NCI-H774 (cell line): ENCODE data around the gene LYSMD4.
"Not testable (repeated sequence)": the region's sequence is repeated elsewhere in the genome, so short reads cannot be mapped to it uniquely, and the experiment has no call there.

Experiments
- DNase-seq: peaks from one replicate; lab custom pipeline; 2025; lab: John Stamatoyannopoulos, UW

LYSMD4 gene

DNA sequence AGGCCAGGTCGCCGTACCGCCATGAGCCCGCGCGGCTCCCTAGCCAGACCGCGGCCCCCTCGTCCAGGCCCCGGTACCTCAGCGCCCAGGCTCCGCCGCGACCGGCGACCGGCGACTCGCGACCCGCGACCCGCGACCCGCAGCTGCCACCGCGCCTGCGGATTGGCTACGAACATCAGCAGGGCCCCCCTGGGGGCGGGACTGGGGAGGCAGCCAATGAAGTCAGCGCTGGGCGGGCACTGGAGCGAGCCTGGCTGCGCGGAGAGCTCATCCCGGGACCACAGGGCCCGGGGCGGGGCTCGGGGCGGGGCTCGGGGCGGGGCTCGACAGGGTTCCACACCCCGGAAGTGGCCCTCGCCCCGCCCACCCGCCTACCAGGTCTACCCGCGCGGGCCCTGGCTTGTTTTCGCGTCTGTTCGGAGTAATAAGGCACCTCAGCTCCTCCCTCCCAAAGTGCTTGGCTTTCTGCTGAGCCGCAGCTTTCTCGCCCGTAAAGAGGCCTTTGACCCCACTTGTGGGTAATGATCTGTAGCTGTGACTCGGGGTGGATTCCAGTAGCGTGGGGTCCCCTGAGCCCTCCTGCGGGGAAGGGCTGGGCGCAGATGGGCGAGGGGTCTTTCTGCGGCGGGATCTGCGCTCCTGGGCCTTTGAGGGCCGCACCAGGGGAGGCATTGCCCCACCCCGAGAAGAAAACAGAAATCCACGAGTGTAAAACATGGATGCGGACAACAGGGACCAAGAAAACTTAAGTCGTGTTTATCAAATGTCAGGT, at the start of gene LYSMD4:
Gene LYSMD4, minus strand, starts transcription at position 170 of the 772 bp plus-strand sequence. CDS start 1,438 bp downstream, outside the sequence.
- peak; percentile 91 for DNase-seq

DNA sequence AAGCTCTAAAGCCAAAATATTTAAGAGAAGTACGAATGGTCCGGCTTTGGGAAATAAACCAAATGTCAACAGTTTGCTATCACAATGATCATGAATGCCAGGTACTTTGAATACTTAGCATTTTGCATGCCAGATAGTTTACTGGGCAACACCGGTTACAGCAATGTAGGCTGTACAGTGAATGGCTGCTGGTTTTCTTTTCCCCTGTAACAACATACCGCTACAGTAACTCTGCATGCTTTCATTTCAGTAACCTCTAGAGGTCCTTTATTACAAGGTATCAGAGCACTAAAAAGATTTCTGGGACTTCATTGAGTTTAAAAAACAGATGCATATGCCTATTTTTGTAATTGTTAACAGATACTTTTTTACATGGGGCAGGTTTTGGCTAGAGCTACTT, 48.8 kb upstream of the LYSMD4 start:
- DNase-seq, result not testable (repeated sequence)

DNA sequence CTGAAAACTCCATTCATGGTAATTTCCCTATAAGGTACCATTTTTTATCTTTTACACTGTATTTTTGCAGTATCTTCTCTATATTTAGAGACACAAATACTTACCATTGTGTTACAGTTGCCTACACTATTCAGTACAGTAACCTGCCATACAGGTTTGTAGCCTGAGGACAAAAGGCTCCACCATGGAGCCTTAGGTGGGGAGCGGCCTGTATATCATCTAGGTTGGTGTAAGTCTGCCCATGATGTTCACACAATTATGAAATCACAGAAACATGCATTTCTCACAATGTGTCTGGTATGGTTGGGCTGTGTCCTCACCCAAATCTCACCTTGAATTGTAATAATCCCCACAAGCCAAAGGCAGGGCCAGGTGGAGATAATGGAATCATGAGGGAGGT, 43.9 kb upstream of the LYSMD4 start:
- no peak for DNase-seq

DNA sequence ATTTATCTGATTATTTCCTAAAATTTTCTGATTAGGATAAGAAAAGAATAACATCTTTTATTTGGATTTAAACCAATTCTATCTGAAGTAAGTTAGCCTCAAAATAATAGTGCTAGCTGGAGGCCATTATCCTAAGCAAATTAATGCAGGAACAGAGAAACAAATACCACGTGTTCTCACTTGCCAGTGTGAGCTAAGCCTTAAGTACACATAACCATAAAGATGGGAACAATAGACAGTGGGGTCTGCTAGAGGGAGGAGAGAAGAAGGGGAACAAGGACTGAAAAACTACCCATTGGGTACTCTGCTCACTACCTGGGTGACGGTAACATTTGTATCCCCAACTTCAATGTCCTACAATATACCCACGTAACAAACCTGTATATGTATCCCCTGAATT, 31.3 kb upstream of the LYSMD4 start:
- DNase-seq, result no peak

DNA sequence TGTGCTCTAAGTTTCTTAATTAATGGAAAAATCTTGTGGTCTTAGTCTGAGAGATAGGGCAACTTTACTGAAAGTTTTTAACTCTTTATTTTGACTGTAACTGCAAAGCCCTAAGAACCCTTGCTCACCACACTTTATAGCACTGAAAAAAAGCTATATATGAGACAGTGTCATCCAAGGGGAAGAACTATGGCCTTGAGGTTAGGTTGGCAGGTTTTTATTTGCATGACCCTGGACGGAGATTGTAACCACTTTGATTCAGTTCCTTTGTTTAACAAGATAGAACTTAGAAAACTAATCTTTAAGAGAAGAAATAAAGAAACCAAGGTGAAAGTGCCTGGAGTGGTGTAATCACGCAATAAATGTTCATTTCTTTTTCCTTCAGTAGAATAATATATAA, 30.6 kb upstream of the LYSMD4 start:
- no peak for DNase-seq

DNA sequence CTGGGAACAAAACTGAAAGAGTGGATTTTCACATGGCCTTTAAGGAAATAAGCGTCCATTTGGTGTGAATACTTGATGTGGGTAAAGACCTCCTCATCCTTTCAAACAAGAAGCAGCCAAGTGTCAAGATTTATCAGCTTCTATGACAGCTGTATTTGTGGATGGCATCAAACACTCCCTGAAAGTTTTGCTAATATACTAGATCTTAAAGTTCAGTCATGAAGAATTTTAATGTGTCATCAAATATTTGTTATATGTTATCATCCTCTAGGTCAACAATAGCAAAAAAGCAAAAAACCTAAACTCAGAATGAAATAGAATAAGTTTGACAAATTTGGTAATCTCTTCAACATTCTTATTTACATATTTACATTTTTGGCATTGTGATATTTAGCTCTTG, 29.1 kb upstream of the LYSMD4 start:
- no peak for DNase-seq

DNA sequence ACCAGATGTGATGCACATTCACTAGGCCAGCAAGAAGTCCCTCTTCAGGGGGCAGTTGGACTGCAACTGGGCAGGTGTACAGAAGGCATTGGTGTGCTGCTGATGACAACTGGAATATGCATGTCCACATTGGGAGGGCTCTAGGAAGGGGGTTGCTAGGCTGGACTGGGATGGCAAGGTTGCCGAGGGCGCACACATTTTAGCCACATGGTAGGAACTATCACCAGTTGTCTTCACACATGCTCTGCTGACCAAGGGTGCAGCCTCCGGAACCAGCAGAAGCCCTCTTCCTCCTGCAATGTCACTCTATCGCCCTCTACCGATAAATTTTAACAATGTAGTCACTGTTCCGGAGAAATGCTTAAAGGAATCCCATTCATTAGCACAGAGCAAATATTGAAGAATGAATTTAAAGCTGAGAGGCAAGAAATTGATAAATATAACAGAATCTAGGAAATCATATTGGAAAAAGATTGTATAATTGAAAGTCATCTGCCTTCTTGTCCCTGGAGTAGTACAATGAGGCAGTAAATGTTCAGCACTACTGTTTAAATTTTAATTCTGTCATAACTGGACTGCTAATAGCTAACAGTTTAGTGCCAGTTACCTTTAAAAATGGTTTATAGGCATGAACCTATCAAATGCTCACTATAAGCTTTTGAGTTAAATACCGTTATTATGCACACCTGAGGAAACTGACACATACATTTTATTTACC, 22.6 kb upstream of the LYSMD4 start:
- DNase-seq, result peak; percentile 58

DNA sequence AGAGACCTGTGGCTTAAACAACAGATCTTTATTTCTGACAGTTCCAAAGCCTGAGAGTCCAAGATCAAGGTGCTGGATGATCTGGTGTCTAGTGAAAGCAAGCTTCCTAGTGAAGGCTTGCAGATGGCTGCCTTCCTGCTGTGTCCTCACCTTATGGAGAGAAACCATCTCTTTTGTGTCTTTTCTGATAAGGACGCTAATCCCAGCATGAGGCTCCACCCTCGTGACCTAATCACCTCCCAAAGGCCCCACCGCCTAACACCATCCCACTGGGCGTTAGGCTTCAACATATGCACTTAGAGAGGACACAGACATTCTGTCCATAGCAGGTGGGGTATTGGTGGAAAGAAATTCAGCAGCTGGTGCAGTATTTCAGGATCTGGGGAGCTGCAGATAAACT, 19.8 kb upstream of the LYSMD4 start:
- no peak for DNase-seq

DNA sequence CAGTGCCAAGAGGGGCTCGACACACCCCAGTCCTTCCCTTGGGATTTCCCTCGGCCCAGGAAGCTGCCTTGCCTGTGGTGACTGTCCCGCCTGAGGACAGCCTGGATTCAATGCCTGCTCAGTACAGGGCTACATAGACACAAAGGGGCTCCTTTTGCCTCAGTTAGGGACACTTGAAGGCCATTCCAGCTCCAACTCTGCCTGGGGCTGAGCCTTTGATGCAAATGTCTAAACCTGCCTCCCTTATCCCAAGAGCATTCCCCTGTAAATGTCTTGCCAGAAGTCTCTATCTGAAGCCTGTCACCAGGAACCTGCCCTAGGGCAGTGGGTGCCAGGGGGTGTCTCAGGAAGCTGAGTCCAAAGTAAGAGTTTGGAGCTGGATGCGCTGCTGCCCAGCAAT, 19.3 kb upstream of the LYSMD4 start:
- DNase-seq, result no peak

DNA sequence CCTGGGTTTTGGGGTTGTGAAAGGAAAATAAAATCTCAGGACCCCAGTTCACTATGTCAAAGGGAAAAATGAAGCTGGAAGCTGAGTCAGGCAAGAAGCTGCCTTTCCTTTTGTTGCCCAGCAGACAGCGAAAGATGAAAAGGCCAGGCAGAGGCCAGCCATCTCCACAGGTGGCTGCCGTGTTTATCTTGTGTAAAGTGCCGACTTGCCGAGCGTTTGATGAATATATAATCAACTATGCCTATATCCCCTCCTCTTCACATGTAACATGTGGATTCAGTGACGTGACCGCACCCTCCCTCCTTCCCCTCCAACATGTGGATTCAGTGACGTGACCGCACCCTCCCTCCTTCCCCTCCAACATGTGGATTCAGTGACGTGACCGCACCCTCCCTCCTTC, 17.1 kb upstream of the LYSMD4 start:
- DNase-seq, result not testable (repeated sequence)

DNA sequence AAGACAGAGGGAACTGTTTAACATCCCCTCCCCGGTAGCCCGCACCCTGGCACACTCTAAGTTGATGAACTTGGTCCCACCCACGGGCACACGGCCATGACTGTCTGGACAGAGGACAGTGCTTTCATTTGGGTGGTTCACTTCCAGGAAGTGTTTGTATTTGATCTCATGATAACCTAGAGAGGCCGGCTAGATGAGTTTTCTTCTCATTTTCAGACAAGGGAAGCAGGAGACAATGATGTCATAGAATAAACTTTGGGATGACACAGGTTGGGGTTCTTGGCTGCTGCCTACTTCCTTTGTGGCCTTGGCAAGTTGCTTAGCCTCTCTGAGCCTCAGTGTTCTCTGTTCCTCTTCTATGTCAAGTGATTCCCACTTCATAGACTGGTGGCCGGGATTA, 16.1 kb upstream of the LYSMD4 start:
- no peak for DNase-seq

DNA sequence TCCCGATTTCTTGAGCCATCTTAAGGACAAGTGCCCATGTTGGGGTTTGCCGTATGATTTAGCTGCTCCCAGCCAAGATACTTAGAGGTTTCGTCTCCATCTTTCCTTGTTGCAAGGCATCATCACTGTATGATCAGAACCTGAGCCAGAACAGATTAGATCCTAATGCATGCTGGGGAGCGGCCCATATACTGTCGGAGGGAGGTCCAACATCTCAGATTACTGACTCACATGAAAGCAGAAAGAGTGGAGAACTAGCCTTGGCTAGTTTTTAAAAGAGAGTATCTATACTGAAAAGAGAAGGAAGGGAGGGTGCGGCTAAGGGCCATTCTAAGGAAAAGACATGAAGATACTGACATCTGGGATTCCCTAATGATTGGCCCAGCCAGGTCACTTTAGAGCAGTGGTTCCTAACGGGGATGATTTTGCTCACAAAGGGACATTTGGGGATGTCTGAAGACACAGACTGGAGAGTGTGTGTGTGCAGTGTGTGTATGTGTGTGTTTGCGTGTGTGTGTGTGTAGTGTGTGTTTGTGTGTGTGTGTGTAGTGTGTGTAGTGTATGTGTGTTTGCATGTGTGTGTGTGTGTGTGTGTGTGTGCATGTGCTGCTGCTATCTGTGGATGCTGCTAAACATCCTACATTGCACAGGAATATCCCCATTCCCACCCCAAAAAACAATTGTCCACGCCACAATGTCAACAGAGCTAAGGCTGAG, 12.3 kb upstream of the LYSMD4 start:
- DNase-seq, result no peak

DNA sequence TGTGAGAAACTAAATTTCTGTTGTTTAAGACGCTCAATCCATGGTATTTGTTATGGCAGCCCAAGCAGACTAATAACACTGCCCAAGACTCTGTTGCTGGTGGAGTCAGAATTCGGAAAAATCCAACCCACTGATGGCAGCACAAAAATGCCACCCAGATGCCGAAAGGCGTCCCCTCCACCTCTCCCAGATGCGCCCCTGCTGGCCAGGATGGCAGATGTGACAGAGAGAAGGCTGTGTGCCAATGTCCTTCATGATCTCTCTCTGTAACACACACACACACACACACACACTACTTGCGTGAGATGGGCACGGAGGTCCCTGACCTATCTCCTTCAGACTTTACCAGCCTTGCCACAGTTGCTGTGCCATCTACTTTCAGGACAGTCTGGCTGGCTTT, 10.9 kb upstream of the LYSMD4 start:
- no peak for DNase-seq

DNA sequence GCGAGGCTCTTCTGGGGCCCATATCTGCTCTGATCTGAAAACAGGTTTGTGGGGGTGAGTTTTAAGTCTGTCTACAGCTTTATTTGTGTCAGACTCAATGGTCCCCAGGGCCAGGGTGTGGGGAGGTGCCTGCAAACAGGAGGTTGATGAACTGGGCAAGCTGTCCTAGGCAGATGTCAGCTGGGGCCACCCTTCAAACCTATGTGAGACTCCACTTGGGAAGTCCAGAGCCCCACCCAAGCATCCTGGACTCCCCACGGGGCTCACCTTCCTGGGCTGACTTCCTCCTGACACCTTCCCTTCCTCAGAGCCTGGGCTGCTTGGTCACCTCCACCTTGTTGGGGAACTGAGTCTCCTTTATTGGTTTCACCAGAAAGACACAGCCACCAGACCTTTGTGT, 8.6 kb upstream of the LYSMD4 start:
- no peak for DNase-seq

DNA sequence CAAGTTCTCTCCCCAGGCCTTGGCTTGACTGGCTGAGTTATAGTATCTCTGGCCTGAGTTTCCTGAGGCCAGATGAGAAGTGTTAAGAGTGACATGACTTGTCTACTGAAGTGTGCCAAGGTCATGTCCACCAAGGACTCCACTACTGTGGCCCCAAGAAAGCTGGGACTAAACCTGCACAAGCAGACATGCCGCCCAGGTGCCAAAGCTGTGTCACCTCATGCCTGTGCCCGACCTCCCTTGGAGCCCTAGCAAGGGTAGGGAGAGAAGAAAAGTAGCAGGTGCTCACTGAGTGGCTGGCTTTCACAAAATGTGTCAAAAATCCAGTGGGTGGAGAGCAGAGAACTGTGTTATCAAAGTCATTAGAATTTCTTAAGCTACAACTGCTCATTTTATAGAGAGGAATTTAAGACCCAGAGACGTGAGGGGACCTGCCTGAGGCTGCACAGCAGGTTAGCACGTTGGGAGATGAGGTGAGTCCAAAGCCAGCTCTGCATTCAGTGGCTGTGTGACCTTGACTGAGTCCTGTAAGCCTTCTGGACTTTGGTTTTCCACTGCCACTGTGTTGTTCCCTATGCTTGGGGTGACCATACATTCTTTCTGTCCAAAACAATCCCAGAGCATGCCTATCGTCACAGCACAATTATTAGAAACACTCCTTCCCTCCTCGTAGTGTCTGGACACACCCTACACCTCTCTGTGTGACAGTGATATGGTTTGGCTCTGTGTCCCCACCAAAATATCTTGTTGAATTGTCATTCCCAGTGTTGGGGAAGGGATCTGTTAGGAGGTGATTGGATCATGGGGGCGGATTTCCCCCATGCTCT, 5.0 kb upstream of the LYSMD4 start:
- DNase-seq, result no peak

DNA sequence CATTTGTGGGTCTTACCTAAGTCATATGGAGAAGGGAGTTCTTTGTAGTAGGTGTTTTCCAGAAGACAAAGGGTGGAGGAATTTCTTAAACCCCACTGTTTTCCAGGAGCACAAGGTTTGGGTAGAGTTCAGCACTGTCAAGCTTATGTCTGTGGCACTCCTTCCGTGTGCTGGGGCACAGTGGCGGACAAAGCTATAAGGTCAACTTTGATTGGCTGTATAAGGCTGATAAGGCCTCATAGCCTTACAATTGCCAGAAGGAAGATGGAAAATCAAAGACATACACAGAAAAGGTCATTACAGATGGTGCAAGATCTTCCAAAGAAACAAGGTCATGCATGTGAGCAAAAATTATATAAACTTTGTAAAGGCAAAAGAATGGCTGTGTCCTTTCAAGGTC, 3.5 kb upstream of the LYSMD4 start:
- DNase-seq, result no peak

DNA sequence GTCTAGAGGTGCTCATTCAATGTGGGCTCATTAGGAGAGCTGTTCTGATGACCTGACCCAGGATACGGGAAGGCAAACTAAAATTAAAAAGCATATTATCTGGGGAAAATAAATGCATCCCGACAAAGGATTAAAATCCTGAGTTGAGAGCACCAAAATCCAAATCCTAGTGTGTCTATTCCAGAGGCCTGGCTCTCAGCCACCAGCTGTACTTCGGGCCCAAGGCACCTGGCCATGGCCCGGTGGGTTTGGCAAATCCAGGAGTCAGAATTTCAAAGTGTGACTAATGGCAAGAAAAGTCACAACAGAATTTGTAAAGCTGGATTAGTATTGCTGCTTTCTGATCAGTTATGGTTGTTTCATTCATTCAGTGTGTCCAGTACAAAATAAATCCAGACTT, 2.6 kb upstream of the LYSMD4 start:
- no peak for DNase-seq

DNA sequence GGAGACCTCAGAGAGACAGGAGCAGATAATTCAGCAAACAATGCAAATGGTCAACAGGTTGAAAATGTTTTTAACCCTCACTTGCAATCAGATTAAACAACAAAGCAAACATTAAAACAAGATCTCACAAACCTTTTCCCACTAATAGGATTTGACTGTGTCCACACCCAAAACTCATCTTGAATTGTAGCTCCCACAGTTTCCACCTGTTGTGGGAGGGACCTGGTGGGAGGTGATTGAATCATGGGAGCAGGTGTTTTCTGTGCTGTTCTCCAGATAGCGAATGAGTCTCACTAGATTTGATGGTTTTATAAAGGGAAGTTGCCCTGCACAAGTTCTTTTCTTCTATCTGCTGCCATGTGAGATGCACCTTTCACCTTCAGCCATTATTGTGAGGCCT, 1.3 kb upstream of the LYSMD4 start:
- no peak for DNase-seq

DNA sequence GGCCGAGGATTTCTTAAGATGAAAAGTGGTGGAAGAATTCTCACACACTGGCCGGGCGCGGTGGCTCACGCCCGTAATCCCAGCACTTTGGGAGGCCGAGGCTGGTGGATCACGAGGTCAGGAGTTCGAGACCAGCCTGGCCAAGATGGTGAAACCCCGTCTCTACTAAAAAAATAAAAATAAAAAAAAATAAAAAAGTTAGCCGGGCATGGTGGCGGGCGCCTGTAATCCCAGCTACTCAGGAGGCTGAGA, 729 bp upstream of the LYSMD4 start:
- DNase-seq, result not testable (repeated sequence)

DNA sequence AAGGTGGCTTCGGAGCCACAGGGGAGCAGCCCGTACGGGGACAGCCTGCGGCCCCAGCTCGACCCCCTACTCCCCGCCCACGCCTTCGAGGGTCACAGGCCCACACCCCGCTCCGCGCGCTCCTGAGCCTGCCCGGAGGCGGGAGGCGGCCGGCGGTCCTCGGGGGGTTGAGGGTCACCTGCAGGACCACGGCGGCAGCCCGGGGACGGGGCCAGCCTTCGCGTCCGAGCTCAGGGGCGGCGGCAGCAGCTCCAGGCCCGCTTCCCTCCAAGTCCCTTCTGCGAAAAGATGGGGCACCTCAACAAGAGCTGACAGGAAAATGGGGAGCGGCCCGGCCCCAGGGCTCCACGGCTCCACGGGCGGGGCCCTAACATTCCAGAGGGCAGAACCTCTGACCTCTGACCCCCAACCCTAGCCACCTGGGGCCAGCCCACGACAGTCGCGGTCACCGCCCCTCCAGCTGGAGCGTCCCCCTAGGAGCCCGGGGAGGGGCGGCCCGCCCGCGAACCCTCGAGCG, 428 bp downstream of the LYSMD4 start:
- DNase-seq, result no peak

DNA sequence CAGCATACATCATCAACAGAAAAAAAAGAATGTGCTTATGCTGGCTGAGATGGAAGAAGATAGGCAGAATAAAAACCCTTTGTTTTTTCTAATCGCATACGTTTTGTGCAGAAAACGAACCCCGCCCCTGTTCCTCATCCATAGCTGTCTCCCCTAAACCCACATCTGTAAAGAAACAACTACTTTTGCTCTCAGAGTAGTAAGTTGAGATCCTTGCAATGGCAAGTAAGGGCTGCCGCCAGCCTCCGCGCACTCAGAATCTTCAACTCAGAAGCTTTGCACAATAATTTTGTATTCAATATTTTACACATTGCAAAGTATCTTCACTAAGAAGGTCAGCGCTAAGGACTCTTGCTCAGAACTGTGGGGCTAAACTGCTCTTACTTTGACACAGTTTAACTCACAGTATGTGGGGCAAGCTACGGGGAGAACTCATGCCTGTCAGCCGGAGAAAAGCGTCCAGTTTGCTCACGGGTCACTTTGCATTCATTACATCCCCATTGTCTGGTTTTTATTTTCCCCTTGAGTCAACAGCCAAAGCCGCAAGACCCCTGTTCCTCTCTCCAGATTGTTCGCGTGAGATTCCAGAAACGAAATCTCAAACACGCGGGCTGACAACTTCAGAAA, 1.0 kb downstream of the LYSMD4 start:
- DNase-seq, result no peak
